HL-60 (cell line): ENCODE data around the gene EBF3.

Source experiments
- DNase-seq, 2 experiments: peaks; one replicate each; pipeline ENCODE4 v3.0.0-alpha.2; 2010 to 2020; ENCODE audit warnings: low read depth in 1 of 2, low spot score in 1 of 2
- H3K27ac ChIP-seq: fragments of 250-450 bp; sonication (Bioruptor Pico); replicated peaks from 2 replicates; pipeline ENCODE4 v1.5.1; 2020; ENCODE audit warnings: mild to moderate bottlenecking, moderate library complexity
- H3K27me3 ChIP-seq: fragments of 250-450 bp; sonication (Bioruptor Pico); 2 replicates; pipeline ENCODE4 v1.5.1; 2021; ENCODE audit warnings: mild to moderate bottlenecking, moderate library complexity; ENCODE audit not compliant: insufficient read depth, poor library complexity, severe bottlenecking
- H3K4me3 ChIP-seq: replicated peaks from 2 replicates; pipeline ENCODE4 v1.5.1; 2011; ENCODE audit warnings: mild to moderate bottlenecking, control low read depth, low read length; ENCODE audit not compliant: insufficient read depth
- GABPA ChIP-seq: IDR thresholded peaks from 2 replicates; pipeline ENCODE4 v1.6.1; 2012; ENCODE audit warnings: low read depth
- POLR2AphosphoS5 ChIP-seq: IDR thresholded peaks from 2 replicates; pipeline ENCODE4 v1.6.1; 2012; ENCODE audit warnings: low read depth
- SPI1 ChIP-seq: IDR thresholded peaks from 2 replicates; pipeline ENCODE4 v1.6.1; 2012; ENCODE audit warnings: low read depth, mild to moderate bottlenecking, borderline replicate concordance
- TF ChIP-seq, protein P1 (sequence below): IDR thresholded peaks from 2 replicates; pipeline ENCODE4 v1.6.1; 2012; ENCODE audit warnings: low read depth; ENCODE audit not compliant: insufficient replicate concordance
- TF ChIP-seq, protein P2 (sequence below): IDR thresholded peaks from one replicate; pipeline ENCODE4 v1.5.1; 2011; ENCODE audit warnings: low read length, control low read depth, inconsistent platforms; ENCODE audit not compliant: insufficient read depth

The EBF3 gene

DNA sequence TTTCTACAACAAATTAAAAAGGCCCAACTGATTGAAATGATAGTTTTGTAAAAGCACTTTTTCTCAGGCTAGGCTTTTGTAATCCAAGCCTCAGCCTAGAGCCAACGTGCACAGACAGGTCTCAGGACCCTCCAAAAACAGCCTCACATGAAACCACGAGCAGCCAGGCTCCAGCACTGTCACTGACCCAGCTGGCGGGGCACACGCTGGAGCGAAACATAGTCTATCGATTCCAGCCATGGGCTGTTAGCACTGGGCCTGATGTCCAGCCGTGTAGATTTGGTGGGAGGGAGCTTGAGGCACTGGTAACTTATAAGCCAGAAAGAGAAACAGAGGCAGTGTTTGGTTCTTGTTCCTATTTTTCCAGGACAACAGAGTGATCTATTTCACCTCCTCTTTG is 104.5 kb downstream of the EBF3 start:
- Histone ChIP-seq H3K4me3 (no peak overlapping the region), H3K27ac (no peak overlapping the region), H3K27me3 (no peaks in the 10 kb centered on the region)
- no peak for TF ChIP-seq GABPA
- TF ChIP-seq, protein P1, sequence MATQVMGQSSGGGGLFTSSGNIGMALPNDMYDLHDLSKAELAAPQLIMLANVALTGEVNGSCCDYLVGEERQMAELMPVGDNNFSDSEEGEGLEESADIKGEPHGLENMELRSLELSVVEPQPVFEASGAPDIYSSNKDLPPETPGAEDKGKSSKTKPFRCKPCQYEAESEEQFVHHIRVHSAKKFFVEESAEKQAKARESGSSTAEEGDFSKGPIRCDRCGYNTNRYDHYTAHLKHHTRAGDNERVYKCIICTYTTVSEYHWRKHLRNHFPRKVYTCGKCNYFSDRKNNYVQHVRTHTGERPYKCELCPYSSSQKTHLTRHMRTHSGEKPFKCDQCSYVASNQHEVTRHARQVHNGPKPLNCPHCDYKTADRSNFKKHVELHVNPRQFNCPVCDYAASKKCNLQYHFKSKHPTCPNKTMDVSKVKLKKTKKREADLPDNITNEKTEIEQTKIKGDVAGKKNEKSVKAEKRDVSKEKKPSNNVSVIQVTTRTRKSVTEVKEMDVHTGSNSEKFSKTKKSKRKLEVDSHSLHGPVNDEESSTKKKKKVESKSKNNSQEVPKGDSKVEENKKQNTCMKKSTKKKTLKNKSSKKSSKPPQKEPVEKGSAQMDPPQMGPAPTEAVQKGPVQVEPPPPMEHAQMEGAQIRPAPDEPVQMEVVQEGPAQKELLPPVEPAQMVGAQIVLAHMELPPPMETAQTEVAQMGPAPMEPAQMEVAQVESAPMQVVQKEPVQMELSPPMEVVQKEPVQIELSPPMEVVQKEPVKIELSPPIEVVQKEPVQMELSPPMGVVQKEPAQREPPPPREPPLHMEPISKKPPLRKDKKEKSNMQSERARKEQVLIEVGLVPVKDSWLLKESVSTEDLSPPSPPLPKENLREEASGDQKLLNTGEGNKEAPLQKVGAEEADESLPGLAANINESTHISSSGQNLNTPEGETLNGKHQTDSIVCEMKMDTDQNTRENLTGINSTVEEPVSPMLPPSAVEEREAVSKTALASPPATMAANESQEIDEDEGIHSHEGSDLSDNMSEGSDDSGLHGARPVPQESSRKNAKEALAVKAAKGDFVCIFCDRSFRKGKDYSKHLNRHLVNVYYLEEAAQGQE = no peak
- TF ChIP-seq POLR2AphosphoS5 = no peak
- TF ChIP-seq, protein P2, sequence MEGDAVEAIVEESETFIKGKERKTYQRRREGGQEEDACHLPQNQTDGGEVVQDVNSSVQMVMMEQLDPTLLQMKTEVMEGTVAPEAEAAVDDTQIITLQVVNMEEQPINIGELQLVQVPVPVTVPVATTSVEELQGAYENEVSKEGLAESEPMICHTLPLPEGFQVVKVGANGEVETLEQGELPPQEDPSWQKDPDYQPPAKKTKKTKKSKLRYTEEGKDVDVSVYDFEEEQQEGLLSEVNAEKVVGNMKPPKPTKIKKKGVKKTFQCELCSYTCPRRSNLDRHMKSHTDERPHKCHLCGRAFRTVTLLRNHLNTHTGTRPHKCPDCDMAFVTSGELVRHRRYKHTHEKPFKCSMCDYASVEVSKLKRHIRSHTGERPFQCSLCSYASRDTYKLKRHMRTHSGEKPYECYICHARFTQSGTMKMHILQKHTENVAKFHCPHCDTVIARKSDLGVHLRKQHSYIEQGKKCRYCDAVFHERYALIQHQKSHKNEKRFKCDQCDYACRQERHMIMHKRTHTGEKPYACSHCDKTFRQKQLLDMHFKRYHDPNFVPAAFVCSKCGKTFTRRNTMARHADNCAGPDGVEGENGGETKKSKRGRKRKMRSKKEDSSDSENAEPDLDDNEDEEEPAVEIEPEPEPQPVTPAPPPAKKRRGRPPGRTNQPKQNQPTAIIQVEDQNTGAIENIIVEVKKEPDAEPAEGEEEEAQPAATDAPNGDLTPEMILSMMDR = no peak
- TF ChIP-seq SPI1 = no peak
- no peak for DNase-seq

DNA sequence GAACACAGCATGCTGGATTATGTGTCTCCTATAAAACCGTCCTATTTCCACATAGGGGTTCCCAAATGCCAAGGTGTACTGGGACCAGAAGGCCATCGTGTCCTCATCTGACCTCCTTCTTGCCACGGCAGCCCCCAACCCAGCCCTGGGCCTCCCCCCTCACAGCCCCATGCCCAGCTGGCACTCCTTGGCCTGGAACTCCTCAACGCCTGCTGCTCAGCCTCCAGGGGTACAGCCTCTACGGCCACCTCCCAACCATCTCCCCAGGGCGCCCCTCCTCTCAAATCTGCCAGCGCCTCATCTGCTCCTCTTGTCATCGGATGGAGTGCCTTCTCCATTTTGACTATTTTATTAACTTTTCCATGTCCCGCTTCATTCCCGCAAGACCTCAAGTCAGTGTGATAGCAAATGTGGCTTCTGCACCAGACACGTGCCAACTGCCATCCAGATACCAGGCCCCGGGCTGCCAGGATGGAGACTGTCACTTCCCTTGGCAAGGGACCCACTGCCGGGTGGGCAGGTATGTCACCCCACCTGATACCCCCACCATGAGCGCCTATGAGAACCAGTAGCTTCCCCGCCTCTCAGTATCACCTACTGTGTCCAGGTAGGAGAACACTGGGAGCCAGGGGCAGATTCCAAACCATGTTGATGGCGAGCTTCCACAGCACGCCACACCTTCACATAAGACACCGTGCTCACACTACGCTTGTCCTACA is 106.7 kb downstream of the EBF3 start:
- H3K27me3 ChIP-seq = no peaks in the 10 kb centered on the region
- H3K4me3 ChIP-seq = no peak overlapping the region
- no peak overlapping the region for H3K27ac ChIP-seq
- DNase-seq = no peak
- no peak for TF ChIP-seq SPI1
- no peak for TF ChIP-seq GABPA
- TF ChIP-seq, protein P2 = no peak
- TF ChIP-seq POLR2AphosphoS5 = no peak
- TF ChIP-seq, protein P1 = no peak

DNA sequence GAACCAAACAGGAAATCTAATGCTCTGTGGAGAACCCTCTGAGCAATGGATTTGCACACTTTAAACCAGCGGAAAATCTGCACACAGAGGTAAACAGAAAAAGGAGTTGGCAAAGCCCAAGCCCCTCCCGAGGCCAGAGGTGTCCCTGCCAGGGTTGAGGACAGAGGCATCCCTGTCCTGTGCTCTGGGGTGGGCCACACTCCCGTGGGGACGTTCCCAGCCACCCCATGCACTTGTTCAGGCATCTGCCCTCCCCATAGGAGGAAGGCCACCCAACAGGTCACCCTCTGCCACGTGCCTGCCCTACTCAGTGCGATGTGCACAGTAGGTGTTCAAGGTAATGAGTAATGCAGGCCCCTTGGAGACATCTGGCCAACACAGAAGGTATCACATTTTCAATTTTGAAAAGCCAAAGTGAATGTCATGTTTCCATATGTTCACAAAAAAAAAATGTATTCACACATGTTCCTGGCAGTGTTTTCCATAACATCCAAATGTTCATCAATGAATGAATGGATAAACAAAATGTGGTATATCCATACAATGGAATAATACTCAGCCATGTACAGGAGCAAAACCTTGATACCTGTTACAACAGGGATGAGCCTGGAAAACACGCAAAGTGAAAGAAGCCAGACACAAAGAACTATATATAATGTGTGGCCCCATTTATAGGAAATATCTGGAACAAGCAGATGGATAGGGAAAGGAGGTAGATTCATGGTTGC is 108.1 kb downstream of the EBF3 start:
- Histone ChIP-seq H3K4me3 (no peak overlapping the region), H3K27me3 (no peaks in the 10 kb centered on the region), H3K27ac (no peak overlapping the region)
- DNase-seq = no peak
- no peak for TF ChIP-seq GABPA
- TF ChIP-seq, protein P2 = no peak
- no peak for TF ChIP-seq POLR2AphosphoS5
